HG02642 (cell line): Measurements from ENCODE around the gene SEMA3G.

Experiments
- ATAC-seq: cut with Tn5 transposase; IDR thresholded peaks from one replicate; pipeline ENCODE4 v1.9.1; 2021; ENCODE audit warnings: mild to moderate bottlenecking; ENCODE audit not compliant: unreplicated experiment, poor library complexity

Gene SEMA3G

GRCh38 chr3:52454938-52455282 lies 10.0 kb upstream of the SEMA3G start:
- no peak for ATAC-seq

DNA sequence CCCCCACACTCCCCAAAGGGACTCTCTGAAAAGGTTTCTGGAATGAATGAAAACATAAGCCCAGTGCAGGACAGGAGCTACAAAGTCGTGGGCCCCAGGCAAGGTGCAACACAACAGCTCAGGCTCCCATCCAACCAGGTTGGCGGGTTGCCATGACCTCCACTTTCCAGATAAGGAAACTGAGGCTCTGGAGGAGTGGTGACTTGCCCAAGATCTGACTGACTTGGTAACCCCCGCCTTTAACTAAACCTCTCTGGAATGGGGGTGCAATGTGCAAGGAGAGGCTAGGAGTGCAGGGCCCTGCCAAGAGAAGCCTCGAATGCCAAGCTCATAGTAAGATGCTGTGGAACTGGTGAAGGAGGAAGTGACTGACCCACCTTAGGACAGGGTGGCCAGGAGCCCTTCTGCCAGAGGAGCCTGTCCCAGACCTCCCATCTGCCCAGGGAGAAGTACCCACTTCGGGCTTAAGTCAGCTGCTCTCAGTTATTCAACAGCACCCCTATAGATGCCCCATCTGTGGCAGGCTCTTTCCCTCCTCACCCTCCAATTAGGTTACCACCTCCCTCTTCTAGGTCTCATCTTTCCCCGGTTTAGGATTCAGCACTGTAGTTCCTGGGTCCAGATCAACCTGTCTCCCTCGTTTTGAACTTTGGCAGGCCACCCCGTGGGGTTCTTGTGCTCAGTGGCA lies 9.5 kb upstream of the SEMA3G start:
- ATAC-seq, result no peak

DNA sequence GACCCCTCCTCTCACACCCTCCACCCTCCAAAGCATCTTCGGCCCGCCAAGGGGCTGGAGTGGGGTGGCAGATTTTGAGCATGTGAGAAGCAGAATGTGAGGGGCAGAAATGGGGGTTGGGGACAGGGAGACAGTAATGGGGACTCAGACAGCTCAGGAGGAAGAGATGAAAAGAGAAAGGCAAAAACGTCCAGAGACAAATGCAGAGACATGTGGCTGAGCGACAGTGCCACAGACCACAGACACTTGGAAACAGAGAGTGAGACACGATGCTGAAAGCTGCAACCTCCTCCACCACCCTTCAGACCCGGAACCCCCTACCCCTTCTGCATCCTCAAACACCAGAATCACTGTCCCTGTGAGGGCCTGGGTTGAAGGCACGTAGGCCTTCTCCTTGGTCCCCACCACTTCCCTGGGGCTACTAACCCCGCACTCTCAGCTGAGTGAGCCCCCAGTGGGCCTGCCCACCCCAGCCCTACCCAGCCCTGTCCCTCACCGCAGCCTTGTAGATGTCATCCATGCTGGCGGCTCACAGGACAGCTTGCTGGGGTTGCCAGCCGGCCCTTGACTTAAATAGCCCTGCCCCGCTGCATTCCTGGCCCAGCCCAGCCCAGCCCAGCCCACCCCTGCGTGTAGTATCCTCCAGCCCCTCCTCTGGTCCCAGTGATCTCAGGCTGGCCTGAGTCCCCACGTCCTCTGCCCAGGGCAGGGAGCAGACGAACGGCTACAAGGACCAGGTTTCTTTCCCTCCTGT lies 8.8 kb upstream of the SEMA3G start, which contains the start of gene TNNC1:
Gene TNNC1, minus strand, starts transcription at position 546 of the 754 bp plus-strand sequence. Its CDS starts 26 bp downstream, at position 520.
- ATAC-seq, result no peak

DNA sequence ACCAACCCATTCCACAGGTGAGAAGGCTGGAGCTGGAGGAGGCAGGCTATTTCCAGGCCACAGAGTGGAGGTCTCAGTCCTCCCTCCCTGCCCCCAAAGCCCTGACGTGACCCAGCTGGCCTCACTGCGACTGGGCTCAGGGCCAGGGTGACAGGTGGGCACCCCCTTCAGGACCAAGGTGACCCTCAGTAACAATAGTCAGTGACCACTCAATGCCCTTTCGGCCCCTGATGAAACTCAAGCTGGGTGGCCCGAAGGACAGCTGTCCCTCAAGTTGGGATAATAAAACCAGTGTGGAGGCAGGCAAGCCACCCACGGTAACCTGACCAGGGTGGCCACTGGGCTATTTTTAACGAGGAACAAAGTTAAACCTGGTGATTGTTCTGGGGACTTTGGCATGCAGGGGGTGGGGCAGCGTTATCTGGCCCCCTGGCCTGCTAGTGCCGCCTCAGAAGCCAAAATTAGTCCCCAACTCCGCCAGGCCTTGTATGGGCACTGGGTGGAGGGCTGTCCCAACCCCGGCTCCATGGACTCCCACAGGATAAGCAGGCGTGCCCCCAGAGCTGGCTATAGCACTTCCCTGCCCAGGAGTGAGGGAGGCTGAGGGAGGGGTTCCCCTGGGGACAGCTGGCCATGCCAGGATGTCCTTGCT lies 7.8 kb upstream of the SEMA3G start:
- ATAC-seq, result no peak

DNA sequence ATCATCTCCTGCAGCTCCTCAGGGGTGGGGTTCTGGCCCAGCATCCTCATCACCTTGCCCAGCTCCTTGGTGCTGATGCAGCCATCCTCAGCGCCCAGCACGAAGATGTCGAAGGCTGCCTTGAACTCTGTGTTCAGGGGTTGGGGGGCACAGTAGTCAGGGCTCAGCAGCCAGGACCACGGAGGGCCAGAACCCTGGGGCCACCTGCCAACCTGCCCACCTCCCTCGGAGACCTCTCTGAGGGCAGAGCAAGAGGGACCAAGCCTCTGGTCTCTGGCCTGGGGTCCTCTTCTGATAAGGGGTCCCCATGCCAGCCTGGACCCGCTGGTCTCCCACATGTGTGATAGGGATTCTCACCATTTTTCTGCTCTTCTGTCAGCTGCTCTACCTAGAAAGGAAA lies 7.2 kb upstream of the SEMA3G start:
- ATAC-seq, result no peak

GRCh38 chr3:52451237-52452083 lies 6.6 kb upstream of the SEMA3G start:
- ATAC-seq, result no peak

DNA sequence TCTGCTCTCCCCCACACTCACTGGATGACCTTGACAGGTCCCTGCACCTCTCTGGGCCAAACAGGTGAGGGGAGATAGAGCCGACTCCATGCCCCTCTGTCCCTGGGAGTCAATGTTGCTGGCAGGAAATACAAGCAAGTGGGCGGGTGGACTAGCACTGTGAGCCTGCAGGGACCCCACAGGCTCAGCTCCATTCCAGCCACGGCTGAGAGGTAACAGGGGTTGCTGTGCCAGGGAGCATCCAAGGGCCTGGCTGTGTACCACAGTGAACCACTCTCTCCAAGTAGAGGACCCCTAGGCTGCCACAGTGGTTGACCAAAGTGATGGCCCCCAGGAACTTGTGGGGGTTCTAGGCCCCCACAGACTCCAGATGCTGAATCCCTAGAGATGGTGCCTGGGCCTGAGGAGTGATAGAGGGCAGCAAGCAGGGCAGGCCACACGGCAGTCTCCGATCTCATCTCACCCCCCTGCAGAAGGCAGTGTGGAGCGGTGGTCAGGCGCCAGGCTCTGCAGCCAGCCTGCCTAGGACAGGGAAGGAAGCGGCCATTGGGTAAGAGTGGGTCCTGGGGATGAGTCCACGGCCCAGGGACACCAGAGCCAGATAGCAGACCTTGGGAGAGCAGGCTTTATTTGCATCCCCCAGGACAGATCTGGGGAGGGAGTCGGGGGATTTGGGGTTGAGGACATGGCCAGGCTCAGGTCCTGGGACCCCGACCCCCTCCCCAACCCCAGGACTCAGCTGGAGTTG lies 5.8 kb upstream of the SEMA3G start:
- ATAC-seq, result no peak

GRCh38 chr3:52447512-52448355 lies 2.8 kb upstream of the SEMA3G start:
- no peak for ATAC-seq

- ATAC-seq, result no peak
These were observed 2.0 kb upstream of the SEMA3G start for GRCh38 chr3:52446631-52447511.

DNA sequence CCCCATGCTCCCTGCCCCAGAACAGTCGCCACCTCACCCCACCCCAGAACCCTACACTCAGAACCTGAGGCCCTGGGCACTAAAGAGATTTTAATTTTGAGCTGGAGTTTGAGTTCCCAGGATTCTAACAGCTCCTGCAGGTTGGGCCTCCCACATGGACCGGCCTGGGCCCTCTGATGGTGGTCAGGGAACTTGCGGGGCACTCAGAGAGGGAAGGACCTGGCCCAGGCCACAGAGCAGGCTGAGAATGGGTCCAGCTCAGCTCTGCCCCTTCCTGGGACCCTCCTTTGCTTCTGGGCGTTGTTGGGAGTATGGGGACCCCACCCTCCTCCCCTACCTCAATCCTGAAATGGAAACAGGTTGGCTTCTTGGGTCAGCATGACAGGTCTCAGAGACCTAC lies 1.1 kb upstream of the SEMA3G start:
- ATAC-seq, result no peak

DNA sequence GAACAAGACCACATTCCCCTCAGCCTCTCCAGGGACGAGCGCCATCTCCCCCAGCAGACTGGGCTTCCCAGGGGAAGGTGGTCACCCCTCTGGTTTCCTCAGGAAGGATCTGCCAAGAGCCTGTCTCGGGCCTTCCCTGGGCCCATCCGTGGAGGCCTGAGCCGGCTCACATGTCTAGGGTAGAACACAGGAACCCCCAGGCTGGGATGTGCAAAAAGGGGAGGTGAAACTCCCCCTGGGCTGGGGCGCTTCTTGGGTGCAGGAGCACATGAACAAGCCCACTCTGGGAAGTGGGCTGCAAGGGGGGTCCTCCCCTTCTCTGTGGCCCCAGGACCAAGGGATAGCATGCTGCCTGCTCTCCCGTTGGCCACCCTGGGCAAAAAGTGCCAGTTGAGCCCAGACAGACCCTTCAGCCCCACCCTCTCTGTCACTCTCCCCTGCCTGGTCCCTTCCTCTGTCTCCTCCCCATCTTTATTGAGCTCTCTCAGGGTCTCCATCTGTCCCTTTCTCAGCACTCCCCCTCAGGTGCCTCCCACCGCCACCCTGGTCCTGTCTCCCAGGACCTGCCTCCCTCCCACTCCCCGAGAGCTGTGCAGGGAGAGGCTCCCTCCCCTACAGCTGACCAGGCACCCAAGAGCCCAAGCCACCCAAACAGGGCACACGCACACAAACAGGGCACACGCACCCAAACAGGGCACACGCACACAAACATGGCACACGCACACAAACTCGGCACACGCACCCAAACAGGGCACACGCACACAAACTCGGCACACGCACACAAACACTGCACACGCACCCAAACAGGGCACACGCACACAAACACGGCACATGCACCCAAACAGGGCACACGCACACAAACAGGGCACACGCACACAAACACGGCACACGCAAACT lies 864 bp downstream of the SEMA3G start:
- no peak for ATAC-seq

GRCh38 chr3:52443268-52443610 lies 1.7 kb downstream of the SEMA3G start:
- ATAC-seq, result no peak

DNA sequence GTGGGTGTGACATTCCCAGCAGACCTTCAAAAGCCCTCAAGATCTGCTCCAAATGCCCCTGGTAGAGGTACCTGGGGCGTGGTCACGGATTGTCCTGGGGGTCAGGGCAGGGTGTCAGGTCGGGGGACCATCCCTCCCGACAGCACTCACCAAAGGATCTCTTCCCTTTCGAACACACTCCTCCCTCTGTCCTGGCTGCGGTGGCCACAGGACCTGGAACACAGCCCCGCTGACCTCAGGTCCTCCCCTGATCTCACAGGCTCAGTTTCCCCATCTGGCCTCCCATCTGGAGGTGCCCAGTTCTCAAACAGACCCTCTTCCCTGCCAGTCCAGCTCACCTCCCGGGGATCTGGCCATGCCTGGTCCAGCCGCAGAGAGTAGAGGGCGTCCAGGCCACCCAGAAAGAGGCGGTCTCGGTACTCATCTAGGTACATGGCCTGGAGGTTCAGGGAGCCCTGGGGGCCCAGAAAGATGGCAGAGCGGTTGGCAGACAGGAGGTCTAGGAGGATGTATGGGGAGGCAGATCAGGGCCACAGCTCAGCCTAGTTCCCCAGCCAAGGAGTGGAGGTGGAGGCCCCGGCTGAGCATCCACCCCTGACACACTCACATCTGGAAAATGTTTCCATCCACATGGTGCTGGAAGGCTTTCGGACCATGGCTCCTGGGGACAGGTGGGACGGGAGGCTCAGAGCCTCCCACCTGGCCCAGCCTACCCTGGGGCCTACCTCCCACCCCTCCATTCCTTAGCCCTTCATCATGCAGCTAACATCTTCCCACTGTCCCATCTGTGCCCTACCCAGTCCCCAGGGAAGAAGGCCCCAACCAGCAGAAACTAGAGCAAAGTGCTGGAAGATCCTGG lies 2.3 kb downstream of the SEMA3G start:
- no peak for ATAC-seq

DNA sequence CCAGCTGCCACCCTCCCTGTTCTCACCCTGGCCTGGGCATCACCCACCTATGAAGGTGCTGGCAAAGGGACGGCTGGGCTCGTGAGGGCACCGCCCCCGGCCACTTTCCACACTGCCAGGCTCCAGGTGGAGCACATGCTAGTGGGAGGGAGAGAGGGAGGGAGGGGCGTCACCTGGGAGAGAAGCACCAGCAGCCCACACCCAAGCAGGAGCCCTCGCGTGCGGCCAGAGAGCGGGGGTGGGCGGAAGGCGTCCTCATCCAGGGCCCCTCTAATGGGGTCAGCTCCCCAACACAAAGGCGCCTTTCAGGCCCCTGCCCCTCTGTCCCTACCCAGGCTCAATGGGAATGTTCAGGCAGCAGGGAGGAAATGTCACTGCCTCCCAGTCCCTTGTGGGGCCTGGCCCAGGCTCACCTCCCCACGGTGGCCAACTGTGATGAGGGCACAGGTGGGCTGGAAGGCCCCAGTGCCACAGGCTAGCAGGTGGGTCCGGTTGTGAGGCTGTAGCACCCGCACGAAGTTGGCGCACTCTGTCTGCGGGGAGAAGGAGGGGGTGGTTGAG lies 3.1 kb downstream of the SEMA3G start:
- ATAC-seq, result no peak

- ATAC-seq, result no peak
These were observed 3.7 kb downstream of the SEMA3G start for GRCh38 chr3:52441091-52441771.
